Measurements from ENCODE around the gene CLDN25. TPM values are rescaled to one million over a fixed set of nuclear protein-coding genes. Genes with fewer than 3 reads are reported as not detected.

CLDN25 gene
- total and polyA plus RNA-seq, 2 of the 13 experiments (the other 11 are each of a cell fraction or from before 2014, with no cell fraction given) = not detected

DNA sequence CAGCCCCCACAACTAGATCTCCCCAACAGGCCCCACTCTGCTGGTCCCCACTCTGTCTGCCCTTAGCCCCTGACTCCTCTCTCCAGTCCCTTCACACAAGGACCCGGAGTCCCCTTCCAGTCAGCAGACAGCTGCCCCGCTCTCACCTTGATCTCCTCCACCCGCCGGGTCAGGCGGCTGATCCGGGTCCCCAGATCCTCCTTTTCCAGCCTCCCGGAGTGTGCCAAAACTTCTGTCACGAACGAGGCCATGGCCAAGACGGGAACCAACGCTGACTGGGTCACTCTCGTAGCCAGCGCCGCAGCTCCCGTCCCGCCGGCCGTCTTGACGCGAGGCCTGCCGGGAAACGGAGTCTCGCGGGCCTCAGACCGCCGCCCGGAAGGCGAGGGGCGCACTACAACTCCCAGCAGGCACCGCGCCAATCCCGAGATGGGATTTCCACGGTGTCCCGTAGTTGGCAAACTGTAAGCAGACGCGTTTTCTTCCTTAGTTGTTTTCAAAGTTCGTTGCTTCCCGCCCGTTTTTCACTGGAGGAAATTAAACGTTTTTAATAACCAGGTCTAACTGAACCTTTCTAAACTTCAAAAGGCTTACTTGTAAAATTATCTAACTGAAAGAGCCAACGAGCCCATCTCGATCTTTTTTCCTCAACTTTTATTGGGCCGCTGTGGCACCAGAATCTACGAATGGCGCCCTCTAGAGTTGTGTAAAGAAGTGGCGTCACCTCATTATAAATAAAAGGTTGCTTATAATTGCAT is 6.0 kb upstream of the CLDN25 start, which contains the start of gene ZW10 (continued):
- TF ChIP-seq, protein P1, sequence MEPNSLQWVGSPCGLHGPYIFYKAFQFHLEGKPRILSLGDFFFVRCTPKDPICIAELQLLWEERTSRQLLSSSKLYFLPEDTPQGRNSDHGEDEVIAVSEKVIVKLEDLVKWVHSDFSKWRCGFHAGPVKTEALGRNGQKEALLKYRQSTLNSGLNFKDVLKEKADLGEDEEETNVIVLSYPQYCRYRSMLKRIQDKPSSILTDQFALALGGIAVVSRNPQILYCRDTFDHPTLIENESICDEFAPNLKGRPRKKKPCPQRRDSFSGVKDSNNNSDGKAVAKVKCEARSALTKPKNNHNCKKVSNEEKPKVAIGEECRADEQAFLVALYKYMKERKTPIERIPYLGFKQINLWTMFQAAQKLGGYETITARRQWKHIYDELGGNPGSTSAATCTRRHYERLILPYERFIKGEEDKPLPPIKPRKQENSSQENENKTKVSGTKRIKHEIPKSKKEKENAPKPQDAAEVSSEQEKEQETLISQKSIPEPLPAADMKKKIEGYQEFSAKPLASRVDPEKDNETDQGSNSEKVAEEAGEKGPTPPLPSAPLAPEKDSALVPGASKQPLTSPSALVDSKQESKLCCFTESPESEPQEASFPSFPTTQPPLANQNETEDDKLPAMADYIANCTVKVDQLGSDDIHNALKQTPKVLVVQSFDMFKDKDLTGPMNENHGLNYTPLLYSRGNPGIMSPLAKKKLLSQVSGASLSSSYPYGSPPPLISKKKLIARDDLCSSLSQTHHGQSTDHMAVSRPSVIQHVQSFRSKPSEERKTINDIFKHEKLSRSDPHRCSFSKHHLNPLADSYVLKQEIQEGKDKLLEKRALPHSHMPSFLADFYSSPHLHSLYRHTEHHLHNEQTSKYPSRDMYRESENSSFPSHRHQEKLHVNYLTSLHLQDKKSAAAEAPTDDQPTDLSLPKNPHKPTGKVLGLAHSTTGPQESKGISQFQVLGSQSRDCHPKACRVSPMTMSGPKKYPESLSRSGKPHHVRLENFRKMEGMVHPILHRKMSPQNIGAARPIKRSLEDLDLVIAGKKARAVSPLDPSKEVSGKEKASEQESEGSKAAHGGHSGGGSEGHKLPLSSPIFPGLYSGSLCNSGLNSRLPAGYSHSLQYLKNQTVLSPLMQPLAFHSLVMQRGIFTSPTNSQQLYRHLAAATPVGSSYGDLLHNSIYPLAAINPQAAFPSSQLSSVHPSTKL (CRISPR knock-in tag; IDR thresholded peaks at IDR 0.05) = peak; percentile 25; the same call in 1 of the 2 replicates
- TF ChIP-seq FLYWCH1 (CRISPR knock-in tag; IDR thresholded peaks at IDR 0.05) (no peak), KLF6 (CRISPR knock-in tag; IDR thresholded peaks at IDR 0.05) (no peak), ZNF34 (CRISPR knock-in tag; IDR thresholded peaks at IDR 0.05; ENCODE audit: borderline replicate concordance) (no peak), GATA4 (IDR thresholded peaks at IDR 0.05; ENCODE audit: borderline replicate concordance, low read depth) (no peak), ZBTB7A (CRISPR knock-in tag; IDR thresholded peaks at IDR 0.05) (no peak)
- TF ChIP-seq, protein P2, sequence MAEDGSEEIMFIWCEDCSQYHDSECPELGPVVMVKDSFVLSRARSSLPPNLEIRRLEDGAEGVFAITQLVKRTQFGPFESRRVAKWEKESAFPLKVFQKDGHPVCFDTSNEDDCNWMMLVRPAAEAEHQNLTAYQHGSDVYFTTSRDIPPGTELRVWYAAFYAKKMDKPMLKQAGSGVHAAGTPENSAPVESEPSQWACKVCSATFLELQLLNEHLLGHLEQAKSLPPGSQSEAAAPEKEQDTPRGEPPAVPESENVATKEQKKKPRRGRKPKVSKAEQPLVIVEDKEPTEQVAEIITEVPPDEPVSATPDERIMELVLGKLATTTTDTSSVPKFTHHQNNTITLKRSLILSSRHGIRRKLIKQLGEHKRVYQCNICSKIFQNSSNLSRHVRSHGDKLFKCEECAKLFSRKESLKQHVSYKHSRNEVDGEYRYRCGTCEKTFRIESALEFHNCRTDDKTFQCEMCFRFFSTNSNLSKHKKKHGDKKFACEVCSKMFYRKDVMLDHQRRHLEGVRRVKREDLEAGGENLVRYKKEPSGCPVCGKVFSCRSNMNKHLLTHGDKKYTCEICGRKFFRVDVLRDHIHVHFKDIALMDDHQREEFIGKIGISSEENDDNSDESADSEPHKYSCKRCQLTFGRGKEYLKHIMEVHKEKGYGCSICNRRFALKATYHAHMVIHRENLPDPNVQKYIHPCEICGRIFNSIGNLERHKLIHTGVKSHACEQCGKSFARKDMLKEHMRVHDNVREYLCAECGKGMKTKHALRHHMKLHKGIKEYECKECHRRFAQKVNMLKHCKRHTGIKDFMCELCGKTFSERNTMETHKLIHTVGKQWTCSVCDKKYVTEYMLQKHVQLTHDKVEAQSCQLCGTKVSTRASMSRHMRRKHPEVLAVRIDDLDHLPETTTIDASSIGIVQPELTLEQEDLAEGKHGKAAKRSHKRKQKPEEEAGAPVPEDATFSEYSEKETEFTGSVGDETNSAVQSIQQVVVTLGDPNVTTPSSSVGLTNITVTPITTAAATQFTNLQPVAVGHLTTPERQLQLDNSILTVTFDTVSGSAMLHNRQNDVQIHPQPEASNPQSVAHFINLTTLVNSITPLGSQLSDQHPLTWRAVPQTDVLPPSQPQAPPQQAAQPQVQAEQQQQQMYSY (CRISPR knock-in tag; IDR thresholded peaks at IDR 0.05) = peak; percentile 54; the same call in 1 of the 2 replicates
- TF ChIP-seq, protein P3, sequence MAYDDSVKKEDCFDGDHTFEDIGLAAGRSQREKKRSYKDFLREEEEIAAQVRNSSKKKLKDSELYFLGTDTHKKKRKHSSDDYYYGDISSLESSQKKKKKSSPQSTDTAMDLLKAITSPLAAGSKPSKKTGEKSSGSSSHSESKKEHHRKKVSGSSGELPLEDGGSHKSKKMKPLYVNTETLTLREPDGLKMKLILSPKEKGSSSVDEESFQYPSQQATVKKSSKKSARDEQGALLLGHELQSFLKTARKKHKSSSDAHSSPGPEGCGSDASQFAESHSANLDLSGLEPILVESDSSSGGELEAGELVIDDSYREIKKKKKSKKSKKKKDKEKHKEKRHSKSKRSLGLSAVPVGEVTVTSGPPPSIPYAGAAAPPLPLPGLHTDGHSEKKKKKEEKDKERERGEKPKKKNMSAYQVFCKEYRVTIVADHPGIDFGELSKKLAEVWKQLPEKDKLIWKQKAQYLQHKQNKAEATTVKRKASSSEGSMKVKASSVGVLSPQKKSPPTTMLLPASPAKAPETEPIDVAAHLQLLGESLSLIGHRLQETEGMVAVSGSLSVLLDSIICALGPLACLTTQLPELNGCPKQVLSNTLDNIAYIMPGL (CRISPR knock-in tag; IDR thresholded peaks at IDR 0.05; ENCODE audit: borderline replicate concordance in 1 of 2, low read depth in 1 of 2) = peak; percentile 88 to 92
- TF ChIP-seq, protein P4, sequence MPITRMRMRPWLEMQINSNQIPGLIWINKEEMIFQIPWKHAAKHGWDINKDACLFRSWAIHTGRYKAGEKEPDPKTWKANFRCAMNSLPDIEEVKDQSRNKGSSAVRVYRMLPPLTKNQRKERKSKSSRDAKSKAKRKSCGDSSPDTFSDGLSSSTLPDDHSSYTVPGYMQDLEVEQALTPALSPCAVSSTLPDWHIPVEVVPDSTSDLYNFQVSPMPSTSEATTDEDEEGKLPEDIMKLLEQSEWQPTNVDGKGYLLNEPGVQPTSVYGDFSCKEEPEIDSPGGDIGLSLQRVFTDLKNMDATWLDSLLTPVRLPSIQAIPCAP (CRISPR knock-in tag; IDR thresholded peaks at IDR 0.05; ENCODE audit: low read depth) = no peak; the same call in 1 of the 2 replicates
- TF ChIP-seq, protein P5, sequence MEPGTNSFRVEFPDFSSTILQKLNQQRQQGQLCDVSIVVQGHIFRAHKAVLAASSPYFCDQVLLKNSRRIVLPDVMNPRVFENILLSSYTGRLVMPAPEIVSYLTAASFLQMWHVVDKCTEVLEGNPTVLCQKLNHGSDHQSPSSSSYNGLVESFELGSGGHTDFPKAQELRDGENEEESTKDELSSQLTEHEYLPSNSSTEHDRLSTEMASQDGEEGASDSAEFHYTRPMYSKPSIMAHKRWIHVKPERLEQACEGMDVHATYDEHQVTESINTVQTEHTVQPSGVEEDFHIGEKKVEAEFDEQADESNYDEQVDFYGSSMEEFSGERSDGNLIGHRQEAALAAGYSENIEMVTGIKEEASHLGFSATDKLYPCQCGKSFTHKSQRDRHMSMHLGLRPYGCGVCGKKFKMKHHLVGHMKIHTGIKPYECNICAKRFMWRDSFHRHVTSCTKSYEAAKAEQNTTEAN (CRISPR knock-in tag; conservative IDR thresholded peaks at IDR 0.05) = no peak
- TF ChIP-seq, protein P6, sequence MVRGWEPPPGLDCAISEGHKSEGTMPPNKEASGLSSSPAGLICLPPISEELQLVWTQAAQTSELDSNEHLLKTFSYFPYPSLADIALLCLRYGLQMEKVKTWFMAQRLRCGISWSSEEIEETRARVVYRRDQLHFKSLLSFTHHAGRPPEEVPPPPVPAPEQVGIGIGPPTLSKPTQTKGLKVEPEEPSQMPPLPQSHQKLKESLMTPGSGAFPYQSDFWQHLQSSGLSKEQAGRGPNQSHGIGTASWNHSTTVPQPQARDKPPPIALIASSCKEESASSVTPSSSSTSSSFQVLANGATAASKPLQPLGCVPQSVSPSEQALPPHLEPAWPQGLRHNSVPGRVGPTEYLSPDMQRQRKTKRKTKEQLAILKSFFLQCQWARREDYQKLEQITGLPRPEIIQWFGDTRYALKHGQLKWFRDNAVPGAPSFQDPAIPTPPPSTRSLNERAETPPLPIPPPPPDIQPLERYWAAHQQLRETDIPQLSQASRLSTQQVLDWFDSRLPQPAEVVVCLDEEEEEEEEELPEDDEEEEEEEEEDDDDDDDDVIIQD (CRISPR knock-in tag; IDR thresholded peaks at IDR 0.05; ENCODE audit: low read depth) = peak; percentile 67
